Sigmoid colon (tissue), 7 donors: ENCODE measurements around the gene TSPAN9. TPM values are rescaled to one million over a fixed set of nuclear protein-coding genes. Genes with fewer than 3 reads are reported as not detected.

Experiments used
- DNase-seq: peaks from one replicate; pipeline ENCODE4 v3.0.0-alpha.2; 2019
- H3K27ac ChIP-seq, 4 donors: fragments of 200-600 bp; sonication (generic); one replicate each; pipeline ENCODE4 v1.5.1; 2016 to 2019; ENCODE audit warnings: mild to moderate bottlenecking in 1 of 4
- H3K27me3 ChIP-seq, 3 donors: fragments of 200-600 bp; sonication (generic); one replicate each; pipeline ENCODE4 v1.5.1; 2019; ENCODE audit warnings: mild to moderate bottlenecking in 1 of 3
- H3K36me3 ChIP-seq, 4 donors: fragments of 200-600 bp; sonication (generic); one replicate each; pipeline ENCODE4 v1.5.1; 2016 to 2019
- H3K4me1 ChIP-seq, 4 donors: fragments of 200-600 bp; sonication (generic); one replicate each; pipeline ENCODE4 v1.5.1; 2017 to 2019
- H3K4me3 ChIP-seq, 4 donors: fragments of 200-600 bp; sonication (generic); one replicate each; pipeline ENCODE4 v1.5.1; 2017 to 2019; ENCODE audit warnings: mild to moderate bottlenecking in 2 of 4, moderate library complexity in 1 of 4
- H3K9me3 ChIP-seq, 4 donors: fragments of 200-600 bp in 3 of 4; sonication (generic) in 3 of 4; one replicate each; pipeline versions ENCODE4 v1.5.1 to v1.6.1; 2013 to 2019
- EP300 ChIP-seq, 4 donors: sonication (generic); formaldehyde crosslinking; IDR thresholded peaks; one replicate each; pipeline ENCODE4 v1.6.1; 2017; ENCODE audit warnings: antibody characterized with exemption in 4 of 4
- POLR2A ChIP-seq, 2 donors: fragments of 450-650 bp; IDR thresholded peaks; one replicate each; pipeline ENCODE4 v1.6.1; 2016; ENCODE audit warnings: antibody characterized with exemption in 2 of 2, mild to moderate bottlenecking in 2 of 2, moderate library complexity in 2 of 2
- POLR2AphosphoS5 ChIP-seq, 4 donors: sonication (generic); formaldehyde crosslinking; IDR thresholded peaks; one replicate each; pipeline ENCODE4 v1.6.1; 2017; ENCODE audit warnings: antibody characterized with exemption in 4 of 4
- WGBS, 2 donors: extraction: QIAGEN DNeasy Blood & Tissue Kit; methylation state at CpG; one replicate each; pipeline ENCODE4 v1.1.7; 2013; 5-methylcytosine and 5-hydroxymethylcytosine counted together
- intact Hi-C: fragments of 100-400 bp; cut with DNase I; formaldehyde crosslinking; loops from one replicate; pipeline ENCODE4 v1.15.1; 2023
- polyA plus RNA-seq, 3 donors: library from polyadenylated mRNA; stranded (reverse); fragments of 200-250 nt; gene quantifications; one replicate each; pipeline ENCODE4 v1.2.3, GENCODE V29; 2013
- total RNA-seq, 4 donors: library from RNA; depleted of rRNA; stranded (reverse); fragments of >200 nt; gene quantifications; one replicate each; pipeline ENCODE4 v1.1.0, GENCODE V29; 2016
- TF ChIP-seq, protein P1 (sequence below), 4 experiments: fragments of 450-650 bp in 3 of 4; fragments of 200-600 bp in 1 of 4; IDR thresholded peaks; one replicate each; pipeline ENCODE4 v1.5.1; 2016 to 2019; ENCODE audit warnings: antibody characterized with exemption in 4 of 4, mild to moderate bottlenecking in 3 of 4, moderate library complexity in 2 of 4
- donor health status: healthy with polysubstance abuse.
- donor health status: Bipolar disorder and iron deficiency.
- donor health status: healthy.

The TSPAN9 gene
- total and polyA plus RNA-seq, 7 donors = 0.92 to 28.0 (median 18.2) TPM

DNA sequence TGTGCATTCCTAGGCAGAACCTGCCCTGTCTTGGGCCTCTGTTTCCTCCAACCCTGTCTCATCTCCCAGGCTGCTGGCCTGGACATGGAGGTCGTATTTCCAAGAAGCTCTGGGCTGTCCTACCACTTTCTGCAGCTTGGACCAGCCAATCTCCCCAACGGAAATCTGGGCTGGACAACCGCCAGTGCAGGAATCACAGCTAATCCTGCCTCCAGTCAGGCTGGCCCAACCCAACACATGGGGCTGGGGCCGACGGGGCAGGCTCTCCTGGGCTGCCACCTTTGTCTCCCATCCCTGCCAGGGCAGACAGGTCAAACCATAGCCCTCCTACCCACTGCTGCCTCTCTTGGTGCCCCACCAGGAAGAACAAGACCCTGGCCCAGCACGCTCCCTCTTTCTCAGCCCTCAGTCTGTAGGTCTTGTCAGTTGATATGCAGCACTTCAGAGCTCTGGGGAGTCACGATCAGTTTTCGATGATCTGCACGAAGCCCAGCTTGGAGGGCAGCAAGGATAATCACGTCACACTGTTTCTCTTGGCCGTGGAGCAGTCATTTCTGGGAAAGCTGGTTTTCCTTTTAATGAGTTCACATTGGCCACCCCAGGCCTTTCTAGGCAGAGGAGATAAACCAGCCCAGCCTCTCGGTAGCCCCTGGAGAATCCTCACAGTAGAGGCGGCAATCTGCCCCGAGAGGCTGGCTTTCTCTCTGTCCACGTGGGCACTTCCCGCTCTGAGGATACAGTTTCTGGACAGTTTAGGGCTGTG is 218.6 kb downstream of the TSPAN9 start:
- 77 to 78% methylated on average over 16 of the region's 16 CpGs for WGBS, 2 donors
- TF ChIP-seq, protein P1, sequence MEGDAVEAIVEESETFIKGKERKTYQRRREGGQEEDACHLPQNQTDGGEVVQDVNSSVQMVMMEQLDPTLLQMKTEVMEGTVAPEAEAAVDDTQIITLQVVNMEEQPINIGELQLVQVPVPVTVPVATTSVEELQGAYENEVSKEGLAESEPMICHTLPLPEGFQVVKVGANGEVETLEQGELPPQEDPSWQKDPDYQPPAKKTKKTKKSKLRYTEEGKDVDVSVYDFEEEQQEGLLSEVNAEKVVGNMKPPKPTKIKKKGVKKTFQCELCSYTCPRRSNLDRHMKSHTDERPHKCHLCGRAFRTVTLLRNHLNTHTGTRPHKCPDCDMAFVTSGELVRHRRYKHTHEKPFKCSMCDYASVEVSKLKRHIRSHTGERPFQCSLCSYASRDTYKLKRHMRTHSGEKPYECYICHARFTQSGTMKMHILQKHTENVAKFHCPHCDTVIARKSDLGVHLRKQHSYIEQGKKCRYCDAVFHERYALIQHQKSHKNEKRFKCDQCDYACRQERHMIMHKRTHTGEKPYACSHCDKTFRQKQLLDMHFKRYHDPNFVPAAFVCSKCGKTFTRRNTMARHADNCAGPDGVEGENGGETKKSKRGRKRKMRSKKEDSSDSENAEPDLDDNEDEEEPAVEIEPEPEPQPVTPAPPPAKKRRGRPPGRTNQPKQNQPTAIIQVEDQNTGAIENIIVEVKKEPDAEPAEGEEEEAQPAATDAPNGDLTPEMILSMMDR (IDR thresholded peaks at IDR 0.05) = no peak
- TF ChIP-seq POLR2A (IDR thresholded peaks at IDR 0.05) = no peak
- no peak for TF ChIP-seq POLR2AphosphoS5 (IDR thresholded peaks at IDR 0.05)
- TF ChIP-seq EP300 (IDR thresholded peaks at IDR 0.05) = no peak
- no peaks in the 10 kb centered on the region for H3K9me3 ChIP-seq
- H3K4me1 ChIP-seq = peaks cover 0 to 16% (median 15%) of the 10 kb centered on the region in 4 donors
- peaks cover 0 to 23% (median 0%) of the 10 kb centered on the region in 3 donors for H3K27me3 ChIP-seq
- DNase-seq = no peak
- intact Hi-C loops = no loop called here
- no peak overlapping the region for H3K4me3 ChIP-seq
- no peaks in the 10 kb centered on the region for H3K36me3 ChIP-seq
- H3K27ac ChIP-seq = no peak overlapping the region

DNA sequence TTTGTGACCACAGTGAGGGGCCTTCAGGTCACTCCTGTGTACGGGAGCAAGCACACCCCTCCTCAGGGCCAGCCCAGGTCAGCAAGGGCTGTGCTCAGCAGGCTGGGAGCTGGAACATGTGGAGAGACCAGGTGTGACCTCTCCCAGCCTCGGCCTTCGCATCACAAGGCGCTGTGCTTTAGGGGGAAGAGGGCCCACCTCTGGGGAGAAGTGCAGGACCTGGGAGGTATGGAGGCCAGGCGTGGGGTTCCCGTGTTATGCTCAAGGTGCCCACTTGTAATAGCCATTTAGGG is 219.2 kb downstream of the TSPAN9 start:
- 88 to 91% methylated on average over 6 of the region's 6 CpGs for WGBS, 2 donors

DNA sequence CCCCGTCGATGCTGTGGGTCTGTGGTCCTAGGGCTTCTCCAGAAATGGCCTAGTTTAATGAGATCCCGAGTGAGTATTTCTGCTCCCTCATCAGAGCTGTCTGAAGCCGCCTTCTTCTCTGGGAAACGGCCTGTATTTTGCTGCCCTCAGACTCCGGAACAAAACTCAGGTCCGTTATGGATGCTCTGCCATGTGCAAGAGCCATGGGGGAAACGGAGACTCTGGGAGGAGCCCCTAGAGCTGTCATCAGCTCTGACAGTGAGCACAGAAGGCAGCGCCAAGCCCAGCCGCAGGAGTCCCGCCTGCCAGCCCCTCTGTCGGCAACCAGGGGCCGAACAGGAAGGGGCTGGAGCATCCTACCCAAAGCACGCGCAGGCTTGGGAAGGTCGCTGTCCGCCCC is 221.4 kb downstream of the TSPAN9 start:
- Histone ChIP-seq H3K27me3 (peaks cover 0 to 30% (median 0%) of the 10 kb centered on the region in 3 donors), H3K27ac (no peak overlapping the region), H3K4me3 (no peak overlapping the region), H3K4me1 (peaks cover 0 to 16% (median 15%) of the 10 kb centered on the region in 4 donors), H3K9me3 (no peaks in the 10 kb centered on the region), H3K36me3 (no peaks in the 10 kb centered on the region)
- DNase-seq = no peak
- 66 to 78% methylated on average over 17 of the region's 17 CpGs for WGBS, 2 donors
- TF ChIP-seq POLR2AphosphoS5 (IDR thresholded peaks at IDR 0.05) (no peak), POLR2A (IDR thresholded peaks at IDR 0.05) (no peak), EP300 (IDR thresholded peaks at IDR 0.05) (no peak)
- TF ChIP-seq, protein P1 (IDR thresholded peaks at IDR 0.05) = no peak
- intact Hi-C loops = no loop called here

More for the DNA sequence above, 219.2 kb downstream of the TSPAN9 start:
- no peak for TF ChIP-seq EP300 (IDR thresholded peaks at IDR 0.05)
- TF ChIP-seq POLR2AphosphoS5 (IDR thresholded peaks at IDR 0.05) = no peak
- no peak for TF ChIP-seq POLR2A (IDR thresholded peaks at IDR 0.05)
- TF ChIP-seq, protein P1 (IDR thresholded peaks at IDR 0.05) = no peak
- H3K27ac ChIP-seq = no peak overlapping the region
- no peak overlapping the region for H3K4me3 ChIP-seq
- intact Hi-C loops = no loop called here
- no peak for DNase-seq
- H3K27me3 ChIP-seq = peaks cover 0 to 24% (median 0%) of the 10 kb centered on the region in 3 donors
- H3K9me3 ChIP-seq = no peaks in the 10 kb centered on the region
- peaks cover 0 to 16% (median 15%) of the 10 kb centered on the region in 4 donors for H3K4me1 ChIP-seq
- H3K36me3 ChIP-seq = no peaks in the 10 kb centered on the region

DNA sequence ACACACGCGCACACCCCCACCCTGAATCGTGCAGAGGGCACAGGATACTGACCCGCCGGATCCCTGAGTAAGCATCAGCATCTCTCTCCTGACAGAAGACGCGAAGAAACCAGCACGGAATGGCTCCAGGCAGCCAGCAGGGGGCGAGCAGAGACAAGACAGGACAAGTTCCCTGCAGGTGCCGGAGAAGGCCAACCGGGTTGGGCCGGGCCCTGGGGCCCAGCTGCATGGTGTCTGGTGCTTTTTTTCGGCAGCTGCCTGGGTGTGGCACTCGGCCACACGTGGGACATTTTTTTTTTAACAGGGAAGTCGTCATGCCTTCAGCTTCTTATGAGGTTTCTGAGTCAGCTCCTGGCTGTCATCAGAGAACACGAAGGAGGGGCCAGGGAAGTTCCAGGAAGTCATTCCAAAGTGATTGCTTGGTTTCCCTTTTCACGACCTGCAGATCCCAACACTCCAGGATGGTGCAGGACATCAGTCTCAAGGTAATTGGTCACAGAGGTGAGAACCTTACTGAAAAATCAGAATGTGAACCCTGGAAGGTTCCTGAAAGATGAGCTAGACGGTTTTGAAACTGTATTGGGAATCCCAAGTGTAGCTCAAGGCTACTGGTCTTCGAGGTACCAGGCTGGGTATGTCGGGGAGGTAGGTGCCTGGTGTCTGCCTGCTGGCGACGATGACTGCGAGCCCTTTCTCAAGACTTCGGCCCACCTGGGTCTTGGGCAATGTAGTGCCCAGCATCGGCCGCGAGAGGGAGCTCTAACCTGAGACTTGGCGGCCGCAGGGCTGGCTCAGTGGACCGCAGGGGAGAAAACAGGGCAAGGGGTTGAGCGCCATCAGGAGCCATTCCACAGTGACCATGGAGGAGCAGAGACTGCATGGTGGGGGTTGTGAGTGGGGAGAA is 223.0 kb downstream of the TSPAN9 start:
- Histone ChIP-seq H3K4me3 (peak overlapping the region in 1 of 4 donors; percentile 9), H3K36me3 (no peaks in the 10 kb centered on the region), H3K4me1 (peaks cover 0 to 11% (median 10%) of the 10 kb centered on the region in 4 donors), H3K27me3 (peaks cover 0 to 37% (median 0%) of the 10 kb centered on the region in 3 donors), H3K27ac (peak overlapping the region in 1 of 4 donors; percentile 54), H3K9me3 (no peaks in the 10 kb centered on the region)
- DNase-seq = peak; percentile 95
- intact Hi-C loops = loop anchor here (1.0 kb wide), 2 partner anchors 477 to 503 kb away; no protein-coding TSS in a partner anchor
- TF ChIP-seq POLR2AphosphoS5 (IDR thresholded peaks at IDR 0.05) (peak; percentile 10 to 40 (median 25)), POLR2A (IDR thresholded peaks at IDR 0.05) (no peak), EP300 (IDR thresholded peaks at IDR 0.05) (no peak)
- TF ChIP-seq, protein P1 (IDR thresholded peaks at IDR 0.05) = peak; percentile 87 to 92 (median 88)
- 1 to 2% methylated on average over 32 of the region's 32 CpGs for WGBS, 2 donors
